ENCODE data around the gene ZNF132.

The ZNF132 gene

GRCh38 chr19:58480481-58480830, 40.5 kb upstream of the ZNF132 start:
- peaks cover 4 to 39% of the 10 kb centered on the region in 2 experiments; a peak in 2 of 3 replicates for H3K36me3 ChIP-seq (ENCODE audit: control insufficient read depth in 2 of 2, insufficient read depth in 1 of 2, low read length in 2 of 2)
- H3K4me1 ChIP-seq (ENCODE audit: control insufficient read depth, insufficient read depth, low read length): 0 out of 2 replicates have a peak, but pooled peaks cover under 1% of the 10 kb centered on the region
- POLR2A ChIA-PET: no interaction called here
- H3K9me3 ChIP-seq (ENCODE audit: control insufficient read depth, insufficient read depth, low read depth, low read length): no peaks in the 10 kb centered on the region
- H3K4me3 ChIP-seq (ENCODE audit: low read depth, low read length): no peak overlapping the region
- no peak overlapping the region for H3K27ac ChIP-seq (ENCODE audit: extremely low read depth, low read depth, low read length)
- CTCF ChIA-PET: no interaction called here
- TF ChIP-seq PRDM2 (tag by site-specific recombination; IDR thresholded peaks at IDR 0.05; ENCODE audit: borderline replicate concordance) (no peak), ZNF623 (tag by site-specific recombination; IDR thresholded peaks at IDR 0.05) (no peak), ZNF2 (tag by site-specific recombination; IDR thresholded peaks at IDR 0.05) (no peak), ZNF132 (tag by site-specific recombination; IDR thresholded peaks at IDR 0.05; ENCODE audit: borderline replicate concordance) (no peak), ZNF521 (tag by site-specific recombination; IDR thresholded peaks at IDR 0.05) (no peak), ZNF544 (tag by site-specific recombination; IDR thresholded peaks at IDR 0.05) (no peak), KLF10 (tag by site-specific recombination; IDR thresholded peaks at IDR 0.05) (no peak), KLF16 (tag by site-specific recombination; IDR thresholded peaks at IDR 0.05) (no peak), ZNF398 (tag by site-specific recombination; IDR thresholded peaks at IDR 0.05) (no peak), ZNF175 (tag by site-specific recombination; IDR thresholded peaks at IDR 0.05) (no peak), ZSCAN30 (tag by site-specific recombination; IDR thresholded peaks at IDR 0.05) (no peak), ZNF24 (tag by site-specific recombination; IDR thresholded peaks at IDR 0.05) (no peak), PRDM1 (tag by site-specific recombination; IDR thresholded peaks at IDR 0.05) (no peak), ZBTB21 (tag by site-specific recombination; IDR thresholded peaks at IDR 0.05) (no peak)
- TF ChIP-seq, protein P1, sequence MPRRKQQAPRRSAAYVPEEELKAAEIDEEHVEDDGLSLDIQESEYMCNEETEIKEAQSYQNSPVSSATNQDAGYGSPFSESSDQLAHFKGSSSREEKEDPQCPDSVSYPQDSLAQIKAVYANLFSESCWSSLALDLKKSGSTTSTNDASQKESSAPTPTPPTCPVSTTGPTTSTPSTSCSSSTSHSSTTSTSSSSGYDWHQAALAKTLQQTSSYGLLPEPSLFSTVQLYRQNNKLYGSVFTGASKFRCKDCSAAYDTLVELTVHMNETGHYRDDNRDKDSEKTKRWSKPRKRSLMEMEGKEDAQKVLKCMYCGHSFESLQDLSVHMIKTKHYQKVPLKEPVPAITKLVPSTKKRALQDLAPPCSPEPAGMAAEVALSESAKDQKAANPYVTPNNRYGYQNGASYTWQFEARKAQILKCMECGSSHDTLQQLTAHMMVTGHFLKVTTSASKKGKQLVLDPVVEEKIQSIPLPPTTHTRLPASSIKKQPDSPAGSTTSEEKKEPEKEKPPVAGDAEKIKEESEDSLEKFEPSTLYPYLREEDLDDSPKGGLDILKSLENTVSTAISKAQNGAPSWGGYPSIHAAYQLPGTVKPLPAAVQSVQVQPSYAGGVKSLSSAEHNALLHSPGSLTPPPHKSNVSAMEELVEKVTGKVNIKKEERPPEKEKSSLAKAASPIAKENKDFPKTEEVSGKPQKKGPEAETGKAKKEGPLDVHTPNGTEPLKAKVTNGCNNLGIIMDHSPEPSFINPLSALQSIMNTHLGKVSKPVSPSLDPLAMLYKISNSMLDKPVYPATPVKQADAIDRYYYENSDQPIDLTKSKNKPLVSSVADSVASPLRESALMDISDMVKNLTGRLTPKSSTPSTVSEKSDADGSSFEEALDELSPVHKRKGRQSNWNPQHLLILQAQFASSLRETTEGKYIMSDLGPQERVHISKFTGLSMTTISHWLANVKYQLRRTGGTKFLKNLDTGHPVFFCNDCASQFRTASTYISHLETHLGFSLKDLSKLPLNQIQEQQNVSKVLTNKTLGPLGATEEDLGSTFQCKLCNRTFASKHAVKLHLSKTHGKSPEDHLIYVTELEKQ (tag by site-specific recombination; IDR thresholded peaks at IDR 0.05; ENCODE audit: borderline replicate concordance): no peak
- TF ChIP-seq, protein P2, sequence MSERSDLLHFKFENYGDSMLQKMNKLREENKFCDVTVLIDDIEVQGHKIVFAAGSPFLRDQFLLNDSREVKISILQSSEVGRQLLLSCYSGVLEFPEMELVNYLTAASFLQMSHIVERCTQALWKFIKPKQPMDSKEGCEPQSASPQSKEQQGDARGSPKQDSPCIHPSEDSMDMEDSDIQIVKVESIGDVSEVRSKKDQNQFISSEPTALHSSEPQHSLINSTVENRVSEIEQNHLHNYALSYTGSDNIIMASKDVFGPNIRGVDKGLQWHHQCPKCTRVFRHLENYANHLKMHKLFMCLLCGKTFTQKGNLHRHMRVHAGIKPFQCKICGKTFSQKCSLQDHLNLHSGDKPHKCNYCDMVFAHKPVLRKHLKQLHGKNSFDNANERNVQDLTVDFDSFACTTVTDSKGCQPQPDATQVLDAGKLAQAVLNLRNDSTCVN (tag by site-specific recombination; optimal IDR thresholded peaks at IDR 0.05): no peak
